ENCODE results near the gene PPP1R26. TPM values are rescaled to one million over a fixed set of nuclear protein-coding genes. Genes with fewer than 3 reads are reported as not detected.
"Not testable (repeated sequence)": the region's sequence is repeated elsewhere in the genome, so short reads cannot be mapped to it uniquely, and the experiment has no call there.

The PPP1R26 gene
- total RNA-seq, 2 experiments from 2014 or later = 0.18 to 0.28 TPM

- H3K36me3 Mint-ChIP-seq = no peaks in the 10 kb centered on the region
- DNase-seq (no peak), ATAC-seq (no peak)
- peaks cover under 1% of the 10 kb centered on the region for H3K27me3 Mint-ChIP-seq
- H3K4me3 Mint-ChIP-seq = no peak overlapping the region
- no peaks in the 10 kb centered on the region for H3K9me3 Mint-ChIP-seq (ENCODE audit: low read depth)
- CTCF ChIA-PET = no interaction called here
- H3K27ac Mint-ChIP-seq = no peak overlapping the region
- H3K4me1 Mint-ChIP-seq = no peaks in the 10 kb centered on the region
Observed at GRCh38 chr9:135448663-135449100, 30.9 kb upstream of the PPP1R26 start.

GRCh38 chr9:135449532-135449931 is 30.1 kb upstream of the PPP1R26 start:
- DNase-seq; H3K9me3 Mint-ChIP-seq (ENCODE audit: low read depth); H3K27ac Mint-ChIP-seq; H3K36me3 Mint-ChIP-seq; H3K4me1 Mint-ChIP-seq; H3K4me3 Mint-ChIP-seq; H3K27me3 Mint-ChIP-seq; ATAC-seq; CTCF ChIA-PET: not testable (repeated sequence)

GRCh38 chr9:135450956-135451355 is 28.6 kb upstream of the PPP1R26 start:
- DNase-seq (no peak), ATAC-seq (no peak)
- no peak overlapping the region for H3K27ac Mint-ChIP-seq
- H3K9me3 Mint-ChIP-seq (ENCODE audit: low read depth) = no peaks in the 10 kb centered on the region
- no peaks in the 10 kb centered on the region for H3K4me1 Mint-ChIP-seq
- no peaks in the 10 kb centered on the region for H3K36me3 Mint-ChIP-seq
- no peak overlapping the region for H3K4me3 Mint-ChIP-seq
- H3K27me3 Mint-ChIP-seq = peaks cover 10% of the 10 kb centered on the region
- CTCF ChIA-PET = interaction anchor here (0.7 kb wide), 2 partner anchors 16 to 1515 kb away, joined by 3 read pairs; no protein-coding TSS in a partner anchor

GRCh38 chr9:135451909-135452308 is 27.7 kb upstream of the PPP1R26 start:
- not testable (repeated sequence) for H3K36me3 Mint-ChIP-seq; H3K4me3 Mint-ChIP-seq; H3K9me3 Mint-ChIP-seq (ENCODE audit: low read depth); H3K4me1 Mint-ChIP-seq; DNase-seq; ATAC-seq; H3K27ac Mint-ChIP-seq
- peaks cover 15% of the 10 kb centered on the region for H3K27me3 Mint-ChIP-seq
- CTCF ChIA-PET = interaction anchor here (0.8 kb wide), 1 partner anchor 188 kb away, joined by 3 read pairs; no protein-coding TSS in a partner anchor

GRCh38 chr9:135454737-135455136 is 24.8 kb upstream of the PPP1R26 start:
- ATAC-seq = no peak
- CTCF ChIA-PET = no interaction called here
- Mint-ChIP-seq H3K27me3 (peaks cover 19% of the 10 kb centered on the region), H3K9me3 (ENCODE audit: low read depth) (no peaks in the 10 kb centered on the region), H3K4me1 (no peaks in the 10 kb centered on the region), H3K36me3 (no peaks in the 10 kb centered on the region), H3K4me3 (no peak overlapping the region), H3K27ac (no peak overlapping the region)
- no peak for DNase-seq

GRCh38 chr9:135455401-135456030 is 24.1 kb upstream of the PPP1R26 start:
- Mint-ChIP-seq H3K27ac (no peak overlapping the region), H3K36me3 (no peaks in the 10 kb centered on the region), H3K4me3 (no peak overlapping the region), H3K9me3 (ENCODE audit: low read depth) (no peaks in the 10 kb centered on the region), H3K4me1 (no peaks in the 10 kb centered on the region), H3K27me3 (peaks cover 24% of the 10 kb centered on the region)
- DNase-seq (no peak), ATAC-seq (no peak)
- CTCF ChIA-PET = no interaction called here

GRCh38 chr9:135456436-135457104 is 23.0 kb upstream of the PPP1R26 start:
- no peak overlapping the region for H3K27ac Mint-ChIP-seq
- no peaks in the 10 kb centered on the region for H3K4me1 Mint-ChIP-seq
- ATAC-seq = no peak
- H3K9me3 Mint-ChIP-seq (ENCODE audit: low read depth) = no peaks in the 10 kb centered on the region
- H3K36me3 Mint-ChIP-seq = no peaks in the 10 kb centered on the region
- H3K27me3 Mint-ChIP-seq = peaks cover 29% of the 10 kb centered on the region
- DNase-seq = no peak
- H3K4me3 Mint-ChIP-seq = no peak overlapping the region
- CTCF ChIA-PET = no interaction called here

- H3K27ac Mint-ChIP-seq; H3K9me3 Mint-ChIP-seq (ENCODE audit: low read depth); CTCF ChIA-PET; H3K36me3 Mint-ChIP-seq; H3K4me1 Mint-ChIP-seq; ATAC-seq; H3K4me3 Mint-ChIP-seq; DNase-seq: not testable (repeated sequence)
- peaks cover 32% of the 10 kb centered on the region for H3K27me3 Mint-ChIP-seq
Observed at GRCh38 chr9:135458478-135458877, 21.1 kb upstream of the PPP1R26 start.

GRCh38 chr9:135461936-135462335 is 17.6 kb upstream of the PPP1R26 start:
- Mint-ChIP-seq H3K4me1 (no peaks in the 10 kb centered on the region), H3K27ac (no peak overlapping the region), H3K27me3 (peaks cover 20% of the 10 kb centered on the region), H3K36me3 (no peaks in the 10 kb centered on the region), H3K4me3 (no peak overlapping the region), H3K9me3 (ENCODE audit: low read depth) (no peaks in the 10 kb centered on the region)
- ATAC-seq (no peak), DNase-seq (no peak)
- CTCF ChIA-PET = no interaction called here

GRCh38 chr9:135463140-135463539 is 16.4 kb upstream of the PPP1R26 start:
- Mint-ChIP-seq H3K27me3 (peaks cover 24% of the 10 kb centered on the region), H3K4me3 (no peak overlapping the region), H3K27ac (no peak overlapping the region), H3K4me1 (peaks cover 2% of the 10 kb centered on the region), H3K9me3 (ENCODE audit: low read depth) (no peaks in the 10 kb centered on the region), H3K36me3 (peaks cover under 1% of the 10 kb centered on the region)
- ATAC-seq (no peak), DNase-seq (no peak)
- CTCF ChIA-PET = no interaction called here

GRCh38 chr9:135464181-135464580 is 15.4 kb upstream of the PPP1R26 start:
- Mint-ChIP-seq H3K4me1 (peaks cover 11% of the 10 kb centered on the region), H3K9me3 (ENCODE audit: low read depth) (no peaks in the 10 kb centered on the region), H3K27ac (no peak overlapping the region), H3K4me3 (no peak overlapping the region), H3K36me3 (peaks cover 1% of the 10 kb centered on the region), H3K27me3 (peaks cover 24% of the 10 kb centered on the region)
- DNase-seq (no peak), ATAC-seq (no peak)
- CTCF ChIA-PET = interaction anchor here (0.7 kb wide), 1 partner anchor 12 kb away, joined by 3 read pairs; no protein-coding TSS in a partner anchor

- CTCF ChIA-PET = interaction anchor here (0.7 to 1.1 kb wide), 2 partner anchors 35 to 44 kb away, joined by 3 to 4 read pairs; no protein-coding TSS in a partner anchor
- Mint-ChIP-seq H3K36me3 (peaks cover 1% of the 10 kb centered on the region), H3K27me3 (peaks cover 28% of the 10 kb centered on the region), H3K4me3 (peak overlapping the region; percentile 65), H3K4me1 (peaks cover 22% of the 10 kb centered on the region), H3K9me3 (ENCODE audit: low read depth) (no peaks in the 10 kb centered on the region), H3K27ac (peak overlapping the region; percentile 80)
- DNase-seq = peak; percentile 83
- ATAC-seq = peak; percentile 88
Observed at GRCh38 chr9:135468854-135469521, 10.6 kb upstream of the PPP1R26 start.

- H3K36me3 Mint-ChIP-seq = peaks cover 1% of the 10 kb centered on the region
- DNase-seq (no peak), ATAC-seq (no peak)
- peaks cover 36% of the 10 kb centered on the region for H3K27me3 Mint-ChIP-seq
- H3K4me1 Mint-ChIP-seq = peaks cover 22% of the 10 kb centered on the region
- H3K27ac Mint-ChIP-seq = no peak overlapping the region
- CTCF ChIA-PET = no interaction called here
- no peaks in the 10 kb centered on the region for H3K9me3 Mint-ChIP-seq (ENCODE audit: low read depth)
- no peak overlapping the region for H3K4me3 Mint-ChIP-seq
Observed at GRCh38 chr9:135471791-135472640, 7.6 kb upstream of the PPP1R26 start.

Data from activated CD8-positive, alpha-beta memory T cell treated with anti-CD3 and anti-CD28 coated beads, Interleukin-2, amount 10 ng/mL, durations not matched to agents 7 days and 5 days (primary cell).